AG08395 (cell line): ENCODE measurements around the gene PLA2G5.
"Not testable (repeated sequence)": the region's sequence is repeated elsewhere in the genome, so short reads cannot be mapped to it uniquely, and the experiment has no call there.

Experiments used
- DNase-seq: peaks from one replicate; pipeline ENCODE4 v3.0.0; 2012; ENCODE audit warnings: mixed read lengths, low spot score

Gene PLA2G5

DNA sequence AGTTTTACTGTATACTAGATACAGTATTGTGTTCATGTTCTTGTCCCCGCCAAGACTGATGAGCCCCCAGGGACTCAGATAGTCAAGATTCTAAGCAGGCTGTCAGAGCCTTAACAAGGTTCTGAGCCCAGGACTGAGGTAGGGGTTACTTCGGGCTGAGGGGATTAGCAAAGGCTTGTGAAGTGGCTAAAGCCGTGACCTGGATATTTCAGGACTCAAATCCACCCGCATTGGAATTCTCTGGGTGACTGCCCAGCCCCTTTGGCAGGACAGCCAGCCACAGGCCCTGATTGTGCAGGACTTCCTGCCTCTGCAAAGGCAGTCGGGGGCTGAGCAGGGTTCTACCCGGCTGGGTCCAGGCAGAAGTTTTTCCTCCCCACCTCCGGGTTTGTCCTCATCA is at the start of gene PLA2G5:
Gene PLA2G5 (plus strand): TSS at position 321 of the 400 bp plus-strand sequence. CDS start 14,637 bp downstream, outside the sequence.
- peak; percentile 71 for DNase-seq

DNA sequence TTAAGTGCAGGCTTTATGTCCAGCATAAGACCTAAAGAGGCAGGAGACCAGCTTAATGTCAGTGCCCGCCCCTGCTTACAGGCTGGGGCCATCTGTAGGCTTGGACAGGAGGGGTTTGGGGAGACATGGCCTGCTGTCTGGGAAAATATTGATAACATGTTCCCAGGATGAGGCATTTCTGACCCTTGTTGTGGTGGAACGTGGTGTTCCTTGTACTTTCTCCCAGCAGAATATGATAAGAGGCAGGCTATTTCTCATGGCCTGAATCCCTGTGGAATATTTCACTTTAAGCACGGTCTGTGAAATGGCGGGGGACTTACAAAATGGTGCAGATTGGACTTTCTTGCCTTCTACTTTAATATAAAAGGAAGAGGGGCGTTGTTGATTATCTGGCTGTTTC is 41.9 kb upstream of the PLA2G5 start:
- no peak for DNase-seq

- no peak for DNase-seq
Observed at GRCh38 chr1:20028726-20029125, 41.3 kb upstream of the PLA2G5 start.

GRCh38 chr1:20029178-20029912 is 40.6 kb upstream of the PLA2G5 start:
- DNase-seq = no peak

DNA sequence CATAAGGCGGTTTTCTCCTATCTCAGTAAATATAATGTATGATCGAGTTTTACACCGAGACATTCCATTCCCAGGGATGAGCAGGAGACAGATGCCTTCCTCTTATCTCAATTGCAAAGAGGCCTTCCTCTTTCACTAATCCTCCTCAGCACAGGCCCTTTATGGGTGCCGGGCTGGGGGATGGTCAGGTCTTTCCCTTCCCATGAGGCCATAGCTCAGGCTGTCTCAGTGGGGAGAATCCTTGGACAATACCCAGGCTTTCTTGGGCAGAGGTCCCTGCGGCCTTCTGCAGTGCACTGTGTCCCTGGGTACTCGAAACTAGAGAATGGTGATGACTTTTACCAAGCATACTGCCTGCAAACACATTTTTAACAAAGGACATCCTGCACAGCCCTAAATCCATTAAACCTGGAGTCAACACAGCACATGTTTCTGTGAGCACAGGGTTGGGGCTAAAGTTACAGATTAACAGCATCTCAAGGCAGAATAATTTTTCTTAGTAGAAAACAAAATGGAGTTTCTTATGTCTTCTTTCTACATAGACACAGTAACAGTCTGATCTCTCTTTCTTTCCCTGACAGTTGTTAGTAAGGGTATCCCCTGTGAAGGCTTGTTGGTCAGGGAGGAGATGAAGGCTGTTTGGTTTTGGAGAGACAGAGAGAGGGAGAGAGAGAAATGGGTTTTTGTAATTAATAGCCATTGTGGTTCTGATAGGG is 39.4 kb upstream of the PLA2G5 start:
- not testable (repeated sequence) for DNase-seq

DNA sequence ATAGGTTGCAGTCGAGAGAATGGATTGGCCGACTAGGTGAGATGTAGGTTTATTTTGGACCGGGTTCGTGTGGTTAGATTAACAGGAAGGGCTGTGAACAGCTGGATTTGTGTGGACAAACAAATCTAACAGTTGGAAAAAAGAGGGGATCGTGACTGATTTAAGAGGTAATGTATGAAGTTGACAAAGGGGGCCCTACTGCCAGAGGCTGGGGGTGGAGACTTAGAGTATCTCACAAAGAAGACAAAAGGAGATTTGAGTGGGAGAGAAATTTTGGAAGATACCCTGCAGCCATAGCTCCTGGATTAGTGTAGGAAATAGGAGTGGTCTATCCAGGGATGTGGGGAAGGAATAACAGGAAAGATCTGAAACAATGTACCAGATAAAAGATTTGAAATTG is 38.8 kb upstream of the PLA2G5 start:
- DNase-seq = no peak

DNA sequence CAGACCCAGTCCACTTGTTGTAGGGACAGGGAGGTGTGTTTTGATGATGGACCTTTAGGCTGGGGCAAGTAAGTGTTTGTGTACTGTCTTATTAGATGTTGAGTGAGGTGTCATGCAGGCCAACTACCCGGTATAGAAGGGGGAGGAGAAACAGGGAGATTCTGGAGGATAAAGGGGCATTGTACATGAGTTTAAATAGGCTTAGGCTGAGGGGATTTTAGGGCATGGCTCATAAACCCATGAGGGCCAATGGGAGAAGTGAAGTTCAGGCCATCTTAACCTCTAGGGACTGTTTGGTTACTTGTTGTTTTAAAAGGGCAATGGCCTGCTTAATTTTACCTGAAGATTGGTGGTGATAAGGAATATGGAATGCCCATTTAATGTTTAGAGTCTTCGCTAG is 38.2 kb upstream of the PLA2G5 start:
- no peak for DNase-seq

- no peak for DNase-seq
Observed at GRCh38 chr1:20032425-20032824, 37.6 kb upstream of the PLA2G5 start.

GRCh38 chr1:20033420-20033819 is 36.6 kb upstream of the PLA2G5 start:
- DNase-seq = no peak

- DNase-seq = no peak
Observed at GRCh38 chr1:20035114-20035513, 34.9 kb upstream of the PLA2G5 start.

GRCh38 chr1:20037877-20038276 is 32.1 kb upstream of the PLA2G5 start:
- no peak for DNase-seq

GRCh38 chr1:20047096-20047495 is 22.9 kb upstream of the PLA2G5 start:
- DNase-seq = no peak

- DNase-seq = no peak
Observed at GRCh38 chr1:20048563-20048962, 21.4 kb upstream of the PLA2G5 start.

GRCh38 chr1:20049056-20049798 is 20.8 kb upstream of the PLA2G5 start:
- not testable (repeated sequence) for DNase-seq

DNA sequence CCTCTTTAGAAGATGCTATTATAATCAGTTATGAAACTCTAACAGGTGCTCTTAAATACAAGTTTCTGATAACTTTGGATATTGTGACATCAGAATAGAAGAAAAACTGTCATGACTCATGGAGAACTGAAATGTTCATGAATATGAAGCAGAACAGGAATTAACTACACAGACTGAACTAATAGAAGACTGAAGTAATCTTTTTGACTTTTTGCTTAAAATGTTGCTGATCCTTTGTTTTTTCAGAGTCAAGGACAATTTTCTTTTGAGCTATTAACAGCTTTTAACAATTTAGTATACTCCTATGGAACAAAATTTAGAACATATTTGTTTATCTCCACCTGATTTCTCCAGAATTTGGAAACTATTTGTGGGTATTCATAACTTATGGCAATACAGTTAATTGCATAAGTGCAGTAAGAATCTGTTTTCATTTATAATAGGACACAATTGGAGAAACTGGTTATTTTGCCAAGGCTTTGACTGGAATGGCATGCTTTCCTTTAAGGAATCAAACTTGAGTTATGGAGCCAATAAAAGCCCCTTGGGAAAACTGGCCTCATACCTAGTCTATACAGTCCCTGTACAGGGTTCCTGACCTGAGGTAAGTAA is 18.7 kb upstream of the PLA2G5 start:
- no peak for DNase-seq

- no peak for DNase-seq
Observed at GRCh38 chr1:20052386-20052785, 17.6 kb upstream of the PLA2G5 start.

GRCh38 chr1:20057886-20058420 is 12.0 kb upstream of the PLA2G5 start:
- no peak for DNase-seq

DNA sequence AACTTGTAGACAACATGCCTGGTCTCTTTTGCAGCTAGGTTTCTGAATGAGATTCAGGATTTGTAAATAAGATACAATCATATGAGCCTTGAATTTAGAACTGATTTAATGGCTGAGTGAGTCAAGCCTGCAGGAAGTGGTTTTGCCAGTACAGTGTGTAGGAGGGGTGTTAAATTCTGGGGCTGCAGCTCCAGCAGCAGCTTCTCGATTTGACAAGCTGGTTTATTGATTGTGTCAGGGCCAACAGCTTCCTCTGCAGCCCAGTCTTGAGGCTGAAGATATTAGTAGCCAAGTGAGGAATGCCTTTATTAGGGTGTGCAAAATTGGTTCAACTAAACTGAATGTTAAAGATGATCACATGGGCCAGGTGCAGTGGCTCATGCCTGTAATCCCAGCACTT is 11.5 kb upstream of the PLA2G5 start:
- DNase-seq = peak; percentile 87

DNA sequence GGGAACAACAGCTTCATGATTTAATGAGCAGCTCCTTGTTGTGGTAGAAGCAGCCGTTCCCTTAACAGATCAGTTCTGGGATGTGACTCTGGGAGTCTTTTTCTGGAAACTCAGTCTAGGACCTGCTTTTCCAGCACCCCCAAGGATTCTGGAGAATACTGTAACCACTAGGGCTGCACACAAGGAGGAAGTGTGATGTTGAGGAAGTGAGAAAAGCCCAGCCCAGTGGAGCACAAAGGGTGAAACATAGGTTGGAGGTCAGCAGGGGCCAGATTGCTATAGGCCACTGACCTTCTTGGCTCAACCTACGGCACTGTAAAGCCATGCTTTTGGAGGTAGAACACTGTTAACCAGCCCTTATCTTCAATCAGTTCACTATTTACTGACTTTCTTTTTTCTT is 10.1 kb upstream of the PLA2G5 start:
- no peak for DNase-seq

GRCh38 chr1:20060791-20061190 is 9.2 kb upstream of the PLA2G5 start:
- not testable (repeated sequence) for DNase-seq

DNA sequence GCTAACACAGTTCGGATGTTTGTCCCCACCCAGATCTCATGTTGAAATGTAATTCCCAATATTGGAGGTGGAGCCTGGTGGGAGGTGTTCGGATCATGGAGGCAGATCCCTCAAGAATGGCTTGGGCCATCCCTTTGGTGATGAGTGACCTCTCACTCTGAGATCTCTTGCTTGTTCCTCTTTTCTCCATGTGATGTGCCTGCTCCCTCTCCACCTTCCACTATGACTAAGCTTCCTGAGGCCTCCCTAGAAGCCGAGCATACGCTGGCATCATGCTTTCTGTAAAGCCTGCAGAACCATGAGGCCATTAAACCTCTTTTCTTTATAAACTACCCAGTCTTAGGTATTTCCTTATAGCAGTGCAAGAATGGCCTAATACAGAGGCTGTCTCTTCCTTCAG is 8.1 kb upstream of the PLA2G5 start:
- no peak for DNase-seq

DNA sequence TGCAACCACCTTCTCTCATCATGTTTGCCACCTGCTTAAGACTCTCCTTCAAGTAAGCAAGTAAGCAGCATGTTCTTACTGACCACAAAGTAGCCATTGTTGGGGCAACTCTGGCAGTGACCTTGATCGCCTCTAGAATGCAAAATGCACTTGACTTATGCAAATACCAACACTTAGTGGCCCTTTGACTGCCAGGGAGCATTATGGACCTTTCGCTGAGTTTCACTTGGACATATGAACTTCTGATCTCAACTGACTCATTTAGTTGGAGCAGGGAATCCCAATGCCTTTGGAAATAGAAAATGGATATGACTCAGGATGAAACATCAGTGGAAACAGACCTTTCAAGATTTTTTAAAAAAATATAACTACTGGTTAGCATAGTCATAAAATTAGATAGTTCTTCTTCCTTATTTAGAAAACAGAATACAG is 6.1 kb upstream of the PLA2G5 start:
- peak; percentile 88 for DNase-seq
